GM21447 (cell line): ENCODE results near the gene KCP.
"Not testable (repeated sequence)": the region's sequence is repeated elsewhere in the genome, so short reads cannot be mapped to it uniquely, and the experiment has no call there.

Experiments used
- ATAC-seq: cut with Tn5 transposase; IDR thresholded peaks from one replicate; pipeline ENCODE4 v1.9.1; 2021; ENCODE audit not compliant: unreplicated experiment

KCP gene

GRCh38 chr7:128922496-128923410 lies 12.2 kb upstream of the KCP start:
- no peak for ATAC-seq

- ATAC-seq, result no peak
Observed at GRCh38 chr7:128921866-128922440, 11.4 kb upstream of the KCP start.

DNA sequence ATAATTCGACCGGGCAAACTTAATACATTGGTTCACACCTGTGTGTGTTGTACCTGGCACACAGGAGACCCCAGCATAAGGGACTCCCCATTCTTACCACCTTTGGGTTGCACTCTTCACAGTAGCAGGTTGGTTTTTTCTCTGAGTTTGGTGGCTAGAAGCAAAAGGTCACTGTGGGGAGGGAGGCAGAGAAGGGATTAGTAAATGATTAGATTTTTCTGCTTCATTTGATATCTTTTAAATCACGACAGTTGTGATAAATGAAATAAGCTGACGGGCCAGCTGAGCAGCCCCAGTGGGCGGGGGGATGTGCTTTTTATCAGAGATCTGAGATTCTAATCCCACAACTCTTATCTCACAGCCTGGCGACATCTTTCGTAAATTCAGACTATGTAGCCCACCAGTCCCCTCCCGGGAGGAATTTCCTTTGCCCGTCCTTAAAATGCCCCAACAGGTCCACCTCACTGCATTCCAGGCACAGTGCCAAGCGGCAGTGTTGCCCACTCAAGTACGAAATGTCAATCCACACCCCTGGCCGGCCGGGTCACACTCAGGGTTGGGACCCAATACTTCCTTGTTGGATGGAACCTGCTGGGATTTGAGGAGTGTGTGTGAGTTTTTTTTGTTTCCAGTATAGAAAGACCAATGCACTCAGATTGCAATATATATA lies 10.5 kb upstream of the KCP start:
- no peak for ATAC-seq

DNA sequence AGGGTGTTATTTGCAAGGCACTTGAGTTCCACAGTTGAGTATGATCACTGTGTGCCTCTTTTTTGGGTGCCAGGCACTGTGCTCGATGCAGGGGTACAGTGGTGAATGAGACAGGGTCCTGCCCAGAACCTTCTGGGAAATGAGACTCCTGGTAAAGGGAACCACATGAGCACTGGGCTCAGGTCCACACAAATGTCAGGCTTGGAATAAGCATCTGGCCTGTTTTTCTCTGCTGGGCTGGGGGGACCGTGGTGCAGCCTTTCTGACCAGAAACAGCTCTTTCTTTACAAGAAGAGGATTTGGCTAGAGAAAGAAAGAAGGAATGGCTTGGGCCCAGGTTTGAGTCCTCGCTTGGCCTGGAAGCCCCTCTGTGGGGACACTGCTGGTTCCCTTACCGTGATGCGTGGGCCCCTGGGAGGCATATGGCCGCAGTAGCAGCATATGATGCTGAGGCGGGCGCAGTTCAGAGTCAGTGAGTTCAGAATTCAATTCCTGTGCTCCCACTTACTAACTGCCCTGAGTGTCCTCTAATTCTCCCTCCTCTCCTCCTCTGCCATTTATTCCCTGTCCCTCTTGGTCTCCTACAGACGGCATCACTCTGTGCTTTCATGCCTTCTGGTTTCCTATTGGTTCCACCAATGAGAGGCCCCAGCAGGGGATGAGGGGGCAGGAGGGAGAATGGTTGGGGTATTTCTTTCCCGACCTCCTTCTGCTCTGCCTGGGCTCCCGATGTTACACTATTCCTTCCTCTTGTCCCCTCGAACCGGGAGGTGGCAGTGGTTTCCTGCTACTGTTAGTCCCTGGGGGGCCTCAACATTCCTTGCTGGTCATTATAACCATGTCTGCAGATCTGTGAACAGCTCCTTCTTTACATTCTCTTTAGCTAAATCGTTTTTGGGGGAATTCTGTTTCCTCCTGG lies 9.6 kb upstream of the KCP start:
- ATAC-seq, result no peak

- no peak for ATAC-seq
Observed at GRCh38 chr7:128919241-128919640, 8.7 kb upstream of the KCP start.

DNA sequence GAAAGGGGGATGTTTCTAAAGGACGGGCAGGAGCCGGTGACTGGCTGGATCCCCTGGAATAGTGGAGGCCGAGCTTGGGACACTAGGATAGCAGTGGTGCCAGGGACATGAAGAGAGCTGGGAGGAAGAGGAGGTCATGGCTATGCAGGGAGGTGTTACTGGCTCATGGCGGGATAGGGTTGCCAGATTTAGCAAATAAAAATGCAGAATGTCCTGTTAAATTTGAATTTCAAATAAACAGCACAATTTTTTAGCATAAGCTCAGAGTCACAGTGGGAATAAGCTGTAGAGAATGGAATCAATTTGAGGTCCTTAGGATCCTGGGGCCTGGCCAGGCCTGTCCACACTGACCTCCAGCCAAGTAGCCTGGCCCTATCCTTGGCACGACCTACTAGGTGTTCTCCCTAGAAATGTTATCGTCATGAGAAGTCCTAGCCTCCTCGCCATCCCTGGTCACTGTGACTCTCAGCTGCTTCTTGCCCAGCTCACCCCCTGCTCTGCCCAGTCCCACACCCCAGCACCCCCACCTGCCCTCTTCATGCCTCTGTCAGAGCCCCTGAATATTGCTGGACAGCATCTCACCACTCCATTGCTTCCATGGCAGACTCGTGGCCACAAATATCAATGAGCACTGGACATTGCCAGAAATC lies 7.6 kb upstream of the KCP start:
- ATAC-seq, result no peak

DNA sequence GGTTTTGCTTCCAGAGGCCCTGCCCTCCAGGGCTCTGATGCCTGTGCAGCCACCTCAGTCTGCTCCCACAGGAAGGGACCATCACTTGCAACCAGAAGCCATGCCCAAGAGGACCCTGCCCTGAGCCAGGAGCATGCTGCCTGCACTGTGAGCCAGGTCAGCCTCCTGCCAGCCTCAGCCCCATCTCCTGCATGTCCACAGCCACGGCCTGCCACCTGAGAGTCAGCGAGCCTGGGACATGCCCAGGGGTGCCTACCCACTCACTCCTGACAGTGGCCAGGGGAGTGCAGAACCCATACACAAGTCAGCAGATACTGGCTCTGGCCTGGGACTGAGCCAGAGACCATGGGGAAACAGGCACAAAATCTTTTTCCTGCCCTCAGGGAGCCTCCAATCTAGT lies 6.6 kb upstream of the KCP start:
- ATAC-seq, result no peak

DNA sequence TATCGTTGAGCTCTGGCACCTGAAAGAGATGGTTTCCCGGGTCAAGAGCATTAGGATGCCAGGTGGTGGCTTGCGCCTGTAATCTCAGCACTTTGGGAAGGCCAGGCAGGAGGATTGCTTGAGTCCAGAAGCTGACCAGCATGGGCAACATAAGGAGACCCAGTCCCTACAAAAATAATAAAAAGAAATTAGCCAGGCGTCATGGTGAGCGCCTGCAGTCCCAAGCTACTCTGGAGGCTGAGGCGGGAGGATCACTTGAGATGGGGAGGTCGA lies 6.1 kb upstream of the KCP start:
- ATAC-seq, result no peak

- ATAC-seq, result no peak
Observed at GRCh38 chr7:128915841-128916642, 5.5 kb upstream of the KCP start.

DNA sequence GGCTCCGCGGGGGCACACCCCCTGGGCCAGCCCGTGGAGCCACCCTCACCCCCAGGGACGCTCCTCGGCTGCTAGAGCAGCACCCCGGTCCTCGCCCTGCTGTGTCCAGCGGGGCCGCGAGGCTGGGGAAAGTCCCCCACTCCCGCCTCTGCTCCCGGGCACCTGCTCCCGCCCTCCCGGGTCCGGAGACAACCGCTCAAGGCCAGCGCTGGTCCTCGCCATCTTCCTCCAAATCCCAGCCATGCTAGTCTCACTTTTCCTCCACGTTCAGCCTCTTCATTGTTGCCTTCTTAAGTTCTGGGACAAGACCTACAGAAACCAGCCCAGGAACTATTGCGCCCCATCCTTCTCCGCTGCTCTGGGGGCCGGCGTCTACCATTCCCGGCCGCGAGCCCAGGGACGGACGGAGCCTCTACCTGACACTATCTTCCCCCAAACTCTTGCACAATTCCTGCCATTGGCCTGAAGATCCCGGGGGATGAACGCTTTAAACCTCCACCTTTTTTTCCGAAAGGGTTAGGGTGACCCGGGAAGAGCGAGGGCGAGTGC lies 4.8 kb upstream of the KCP start:
- no peak for ATAC-seq

GRCh38 chr7:128914566-128915151 lies 4.2 kb upstream of the KCP start:
- peak; percentile 66 for ATAC-seq

GRCh38 chr7:128913870-128914565 lies 3.5 kb upstream of the KCP start:
- ATAC-seq, result no peak

DNA sequence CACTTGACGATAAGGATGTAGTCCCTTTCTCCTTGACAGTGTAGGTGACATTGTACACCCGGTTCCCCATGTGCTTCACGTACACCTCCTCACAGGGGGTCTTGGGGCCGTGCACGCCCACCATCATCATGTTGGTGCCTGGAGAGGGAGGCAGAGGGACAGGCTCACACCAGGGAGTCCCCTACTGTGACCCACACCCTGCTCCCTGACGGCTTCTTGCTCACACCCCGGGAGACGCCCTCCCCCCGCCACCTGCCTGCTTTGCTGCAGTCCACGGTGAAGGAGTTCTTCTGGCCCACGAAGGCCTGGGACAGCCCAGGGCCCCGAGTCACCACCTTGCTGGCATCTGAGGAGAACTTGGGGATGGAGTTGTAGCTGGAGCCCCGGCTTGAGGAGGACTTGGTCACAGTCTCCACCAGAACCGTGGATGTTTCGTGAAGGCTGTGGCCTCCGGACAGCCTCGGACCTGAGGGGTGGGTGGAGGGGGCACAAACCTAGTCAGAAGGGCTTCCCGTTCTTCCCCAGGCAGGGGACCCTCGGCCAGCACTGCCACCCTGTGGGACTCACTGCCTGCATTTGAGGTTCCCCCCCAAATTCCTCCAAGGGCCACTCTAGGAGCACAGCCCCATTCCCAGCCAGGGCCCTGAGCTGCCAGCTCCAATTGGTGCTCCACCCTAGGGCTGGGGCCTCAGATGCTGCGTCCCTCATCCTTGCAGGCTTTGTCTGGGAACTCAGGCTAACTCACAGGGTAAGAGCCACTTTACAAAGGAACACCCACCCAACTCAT lies 2.4 kb upstream of the KCP start:
- not testable (repeated sequence) for ATAC-seq

DNA sequence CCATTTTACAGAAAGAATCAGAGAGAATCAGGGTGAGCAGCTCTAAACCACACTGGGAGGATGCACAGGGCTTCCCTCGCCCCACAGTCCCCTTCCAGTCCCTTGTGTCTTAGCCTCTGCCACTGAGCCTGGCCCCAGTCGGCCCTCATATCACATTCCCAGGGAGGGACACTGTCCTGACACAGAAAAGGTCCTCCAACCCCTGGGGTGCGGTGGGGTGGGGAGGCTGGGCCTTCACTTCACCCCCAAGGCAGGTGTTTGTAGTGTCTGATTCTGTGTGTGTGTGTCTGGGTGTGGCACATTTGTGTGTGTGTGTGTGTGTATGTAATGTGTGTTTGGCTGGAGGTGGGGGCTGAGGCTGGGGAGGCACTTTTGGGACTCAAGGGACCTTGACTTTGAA lies 1.8 kb upstream of the KCP start:
- no peak for ATAC-seq

- no peak for ATAC-seq
Observed at GRCh38 chr7:128911423-128912031, 1.0 kb upstream of the KCP start.

- no peak for ATAC-seq
Observed at GRCh38 chr7:128909625-128910568, 612 bp downstream of the KCP start.
